DND-41 (cell line): ENCODE results near the gene GDNF.

Experiments used
- ATAC-seq: fragments of 200-7000 bp; cut with Tn5 transposase; 3 replicates; pipeline ENCODE4 v1.9.1; 2021; ENCODE audit warnings: low read depth; ENCODE audit not compliant: insufficient read depth
- DNase-seq: peaks from one replicate; pipeline ENCODE4 v3.0.0-alpha.2; 2020
- H2AFZ ChIP-seq: 2 replicates; pipeline ENCODE4 v1.6.0; 2012; ENCODE audit warnings: low read depth, low read length
- H3K27ac ChIP-seq: 2 replicates; pipeline ENCODE4 v1.5.1; 2012; ENCODE audit warnings: low read length, inconsistent platforms
- H3K27me3 ChIP-seq: fragments of 200-600 bp; sonication (generic); 2 replicates; pipeline ENCODE4 v1.6.0; 2012; ENCODE audit warnings: low read length, mild to moderate bottlenecking, inconsistent platforms; ENCODE audit not compliant: insufficient read depth, poor library complexity
- H3K36me3 ChIP-seq: 2 replicates; pipeline ENCODE4 v1.5.1; 2012; ENCODE audit warnings: low read length, inconsistent platforms; ENCODE audit not compliant: insufficient read depth
- H3K4me1 ChIP-seq: 2 replicates; pipeline ENCODE4 v1.5.1; 2012; ENCODE audit warnings: mild to moderate bottlenecking, low read length; ENCODE audit not compliant: insufficient read depth
- H3K4me2 ChIP-seq: 2 replicates; pipeline ENCODE4 v1.6.0; 2012; ENCODE audit warnings: mild to moderate bottlenecking, moderate library complexity, low read length, inconsistent platforms; ENCODE audit not compliant: insufficient read depth
- H3K4me3 ChIP-seq, 2 experiments: fragments of 200-600 bp in 1 of 2; shearing (Covaris generic) in 1 of 2; 2 replicates each; pipeline ENCODE4 v1.5.1; 2012 to 2016; ENCODE audit warnings: inconsistent platforms in 2 of 2, low read length in 2 of 2, mild to moderate bottlenecking in 2 of 2, low read depth in 1 of 2, moderate library complexity in 1 of 2
- H3K79me2 ChIP-seq: 2 replicates; pipeline ENCODE4 v1.6.0; 2012; ENCODE audit warnings: low read length, inconsistent platforms; ENCODE audit not compliant: insufficient read depth
- H3K9ac ChIP-seq: 2 replicates; pipeline ENCODE4 v1.6.0; 2012; ENCODE audit warnings: low read depth, mild to moderate bottlenecking, inconsistent platforms, low read length, moderate library complexity
- H3K9me3 ChIP-seq: 2 replicates; pipeline ENCODE4 v1.5.1; 2012; ENCODE audit warnings: low read length, moderate library complexity, mild to moderate bottlenecking, inconsistent platforms; ENCODE audit not compliant: insufficient read depth, severe bottlenecking
- H4K20me1 ChIP-seq: 2 replicates; pipeline ENCODE4 v1.6.0; 2012; ENCODE audit warnings: low read length; ENCODE audit not compliant: insufficient read depth
- CTCF ChIP-seq: IDR thresholded peaks from 2 replicates; pipeline ENCODE4 v1.5.1; 2012; ENCODE audit warnings: borderline replicate concordance, low read length, moderate library complexity, mild to moderate bottlenecking; ENCODE audit not compliant: poor library complexity, severe bottlenecking; ENCODE audit errors: extremely low read depth
- EZH2 ChIP-seq: IDR thresholded peaks from 3 replicates; pipeline ENCODE4 v1.6.1; 2012; ENCODE audit warnings: borderline replicate concordance, low read depth, mild to moderate bottlenecking, moderate library complexity, low read length, inconsistent platforms; ENCODE audit not compliant: severe bottlenecking

GDNF gene

GRCh38 chr5:37882636-37883035, 42.8 kb upstream of the GDNF start:
- no peak overlapping the region for H3K4me3 ChIP-seq
- H3K79me2 ChIP-seq = no peaks in the 10 kb centered on the region
- peaks cover 3% of the 10 kb centered on the region for H3K9me3 ChIP-seq
- no peaks in the 10 kb centered on the region for H3K36me3 ChIP-seq
- H3K27ac ChIP-seq = no peak overlapping the region
- H3K4me1 ChIP-seq = no peaks in the 10 kb centered on the region
- H3K9ac ChIP-seq = no peak overlapping the region
- DNase-seq (no peak), ATAC-seq (no peak)
- H3K4me2 ChIP-seq = no peak overlapping the region
- H4K20me1 ChIP-seq = no peaks in the 10 kb centered on the region
- H3K27me3 ChIP-seq = no peaks in the 10 kb centered on the region
- no peak for TF ChIP-seq CTCF
- no peak for TF ChIP-seq EZH2
- no peak overlapping the region for H2AFZ ChIP-seq

- no peaks in the 10 kb centered on the region for H3K27me3 ChIP-seq
- no peaks in the 10 kb centered on the region for H3K79me2 ChIP-seq
- no peaks in the 10 kb centered on the region for H3K4me1 ChIP-seq
- H3K9me3 ChIP-seq = peaks cover 3% of the 10 kb centered on the region
- no peaks in the 10 kb centered on the region for H3K36me3 ChIP-seq
- no peak overlapping the region for H3K4me3 ChIP-seq
- no peak overlapping the region for H3K4me2 ChIP-seq
- no peak overlapping the region for H2AFZ ChIP-seq
- no peaks in the 10 kb centered on the region for H4K20me1 ChIP-seq
- no peak overlapping the region for H3K27ac ChIP-seq
- DNase-seq (no peak), ATAC-seq (no peak)
- TF ChIP-seq CTCF (no peak), EZH2 (no peak)
- no peak overlapping the region for H3K9ac ChIP-seq
Measured at GRCh38 chr5:37881359-37881758, 41.5 kb upstream of the GDNF start.

- no peaks in the 10 kb centered on the region for H3K4me1 ChIP-seq
- H3K4me2 ChIP-seq = no peak overlapping the region
- peaks cover 2% of the 10 kb centered on the region for H3K9me3 ChIP-seq
- no peak overlapping the region for H3K27ac ChIP-seq
- H3K79me2 ChIP-seq = no peaks in the 10 kb centered on the region
- TF ChIP-seq EZH2 (no peak), CTCF (no peak)
- H2AFZ ChIP-seq = no peak overlapping the region
- H4K20me1 ChIP-seq = no peaks in the 10 kb centered on the region
- no peak overlapping the region for H3K9ac ChIP-seq
- no peak overlapping the region for H3K4me3 ChIP-seq
- no peaks in the 10 kb centered on the region for H3K36me3 ChIP-seq
- no peaks in the 10 kb centered on the region for H3K27me3 ChIP-seq
- DNase-seq = no peak
- no peak for ATAC-seq
Measured at GRCh38 chr5:37876943-37877342, 37.1 kb upstream of the GDNF start.

GRCh38 chr5:37876245-37876644, 36.4 kb upstream of the GDNF start:
- peaks cover 2% of the 10 kb centered on the region for H3K9me3 ChIP-seq
- no peak overlapping the region for H3K4me2 ChIP-seq
- no peak overlapping the region for H3K4me3 ChIP-seq
- H3K36me3 ChIP-seq = no peaks in the 10 kb centered on the region
- ATAC-seq (no peak), DNase-seq (no peak)
- no peak overlapping the region for H2AFZ ChIP-seq
- H3K27ac ChIP-seq = no peak overlapping the region
- no peak overlapping the region for H3K9ac ChIP-seq
- no peaks in the 10 kb centered on the region for H3K27me3 ChIP-seq
- TF ChIP-seq CTCF (no peak), EZH2 (no peak)
- no peaks in the 10 kb centered on the region for H4K20me1 ChIP-seq
- no peaks in the 10 kb centered on the region for H3K79me2 ChIP-seq
- no peaks in the 10 kb centered on the region for H3K4me1 ChIP-seq
